CD4-positive, alpha-beta T cell treated with Interleukin-10 for 1 hour (primary cell): ENCODE data around the gene SKIC8.
A peak's percentile ranks its signal among the peaks of the same experiment; 100 is the strongest.

Experiments used
- DNase-seq: peaks from one replicate; pipeline ENCODE4 v3.0.0-alpha.2; 2020

The SKIC8 gene

GRCh38 chr15:78291052-78291451 lies 8.4 kb downstream of the SKIC8 start:
- DNase-seq: no peak

- DNase-seq: no peak
These were observed 9.2 kb downstream of the SKIC8 start for GRCh38 chr15:78290222-78290621.

GRCh38 chr15:78284758-78285157 lies 14.7 kb downstream of the SKIC8 start:
- no peak for DNase-seq

- DNase-seq: no peak
These were observed 17.1 kb downstream of the SKIC8 start for GRCh38 chr15:78282324-78282723.

- no peak for DNase-seq
These were observed 18.9 kb downstream of the SKIC8 start for GRCh38 chr15:78280319-78281072.

GRCh38 chr15:78276064-78276943 lies 23.1 kb downstream of the SKIC8 start:
- no peak for DNase-seq

- no peak for DNase-seq
These were observed 24.4 kb downstream of the SKIC8 start for GRCh38 chr15:78274994-78275393.

- no peak for DNase-seq
These were observed 26.6 kb downstream of the SKIC8 start for GRCh38 chr15:78272776-78273175.

- DNase-seq: no peak
These were observed 27.1 kb downstream of the SKIC8 start for GRCh38 chr15:78272316-78272715.

- DNase-seq: no peak
These were observed 32.6 kb downstream of the SKIC8 start for GRCh38 chr15:78266806-78267205.

GRCh38 chr15:78266229-78266628 lies 33.2 kb downstream of the SKIC8 start:
- no peak for DNase-seq

- no peak for DNase-seq
These were observed 33.6 kb downstream of the SKIC8 start for GRCh38 chr15:78265752-78266224.

- DNase-seq: no peak
These were observed 34.3 kb downstream of the SKIC8 start for GRCh38 chr15:78265137-78265460.

GRCh38 chr15:78264304-78265136 lies 34.9 kb downstream of the SKIC8 start, which contains the start of gene DNAJA4:
Gene DNAJA4 (plus strand): TSS chr15:78264562. CDS start chr15:78264764, 202 bp downstream.
- peak; percentile 79 for DNase-seq

- DNase-seq: no peak
These were observed 35.5 kb downstream of the SKIC8 start for GRCh38 chr15:78263907-78264303.

GRCh38 chr15:78263351-78263781 lies 36.0 kb downstream of the SKIC8 start:
- no peak for DNase-seq

- DNase-seq: no peak
These were observed 38.3 kb downstream of the SKIC8 start for GRCh38 chr15:78261062-78261461.

- DNase-seq: no peak
These were observed 38.9 kb downstream of the SKIC8 start for GRCh38 chr15:78260489-78260888.

- no peak for DNase-seq
These were observed 40.2 kb downstream of the SKIC8 start for GRCh38 chr15:78259232-78259631.

- DNase-seq: no peak
These were observed 41.7 kb downstream of the SKIC8 start for GRCh38 chr15:78257681-78258080.

- DNase-seq: no peak
These were observed 43.4 kb downstream of the SKIC8 start for GRCh38 chr15:78256044-78256437.

- DNase-seq: no peak
These were observed 43.9 kb downstream of the SKIC8 start for GRCh38 chr15:78255421-78256043.

GRCh38 chr15:78251136-78251535 lies 48.3 kb downstream of the SKIC8 start:
- no peak for DNase-seq
